ENCODE data around the gene HOXA13. TPM values are rescaled to one million over a fixed set of nuclear protein-coding genes. Genes with fewer than 3 reads are reported as not detected.

HOXA13 gene
- total and polyA plus RNA-seq, 4 donors = not detected

DNA sequence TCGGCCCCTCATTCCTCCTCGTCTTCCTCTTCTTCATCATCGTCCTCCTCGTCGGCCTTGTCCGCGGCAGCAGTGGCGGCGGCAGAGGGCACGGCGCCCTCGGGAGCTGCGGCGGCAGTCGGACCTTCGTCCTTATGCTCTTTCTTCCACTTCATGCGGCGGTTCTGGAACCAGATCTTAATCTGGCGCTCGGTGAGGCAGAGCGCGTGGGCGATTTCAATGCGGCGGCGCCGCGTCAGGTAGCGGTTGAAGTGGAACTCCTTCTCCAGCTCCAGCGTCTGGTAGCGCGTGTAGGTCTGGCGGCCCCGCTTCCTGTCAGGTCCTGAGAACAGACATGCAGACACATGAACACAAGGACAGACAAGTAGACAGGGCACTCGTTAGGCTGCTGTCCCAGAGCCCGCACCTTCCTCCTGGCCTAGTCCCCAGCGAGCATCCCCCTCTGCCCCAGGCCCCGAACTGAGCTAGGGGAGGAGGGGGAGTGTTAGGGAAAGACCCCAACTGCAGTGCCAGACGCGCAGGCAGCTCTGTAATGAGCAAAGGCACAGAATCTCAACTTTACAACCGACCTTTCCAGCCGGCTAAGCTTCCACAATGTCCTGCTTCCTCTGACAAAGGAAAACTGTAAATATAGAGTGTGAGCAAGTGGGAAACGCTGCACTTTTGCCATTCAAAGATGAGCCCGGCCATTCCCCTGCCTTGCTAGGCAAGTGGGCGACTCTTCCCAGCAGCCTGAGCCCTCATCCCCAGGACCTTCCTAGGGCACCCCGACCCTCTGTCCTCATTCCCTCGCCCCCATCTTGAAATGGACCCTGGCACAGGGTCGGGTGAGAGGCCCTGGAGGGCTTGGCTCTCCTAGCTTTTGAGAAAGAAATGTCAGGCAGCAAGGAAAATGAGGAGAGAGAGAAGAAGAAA is 44.7 kb downstream of the HOXA13 start:
- H3K4me1 ChIP-seq (ENCODE audit: control insufficient read depth in 5 of 5, insufficient read depth in 5 of 5, low read length in 5 of 5) = peaks cover 0 to 36% (median 4%) of the 10 kb centered on the region in 5 donors
- peak overlapping the region in 1 of 2 donors; percentile 21 for H3K27ac ChIP-seq (ENCODE audit: low read depth in 1 of 2, low read length in 1 of 2)
- H3K9me3 ChIP-seq (ENCODE audit: control insufficient read depth in 4 of 4, insufficient read depth in 3 of 4, low read length in 3 of 4) = no peaks in the 10 kb centered on the region
- TF ChIP-seq, protein P1, sequence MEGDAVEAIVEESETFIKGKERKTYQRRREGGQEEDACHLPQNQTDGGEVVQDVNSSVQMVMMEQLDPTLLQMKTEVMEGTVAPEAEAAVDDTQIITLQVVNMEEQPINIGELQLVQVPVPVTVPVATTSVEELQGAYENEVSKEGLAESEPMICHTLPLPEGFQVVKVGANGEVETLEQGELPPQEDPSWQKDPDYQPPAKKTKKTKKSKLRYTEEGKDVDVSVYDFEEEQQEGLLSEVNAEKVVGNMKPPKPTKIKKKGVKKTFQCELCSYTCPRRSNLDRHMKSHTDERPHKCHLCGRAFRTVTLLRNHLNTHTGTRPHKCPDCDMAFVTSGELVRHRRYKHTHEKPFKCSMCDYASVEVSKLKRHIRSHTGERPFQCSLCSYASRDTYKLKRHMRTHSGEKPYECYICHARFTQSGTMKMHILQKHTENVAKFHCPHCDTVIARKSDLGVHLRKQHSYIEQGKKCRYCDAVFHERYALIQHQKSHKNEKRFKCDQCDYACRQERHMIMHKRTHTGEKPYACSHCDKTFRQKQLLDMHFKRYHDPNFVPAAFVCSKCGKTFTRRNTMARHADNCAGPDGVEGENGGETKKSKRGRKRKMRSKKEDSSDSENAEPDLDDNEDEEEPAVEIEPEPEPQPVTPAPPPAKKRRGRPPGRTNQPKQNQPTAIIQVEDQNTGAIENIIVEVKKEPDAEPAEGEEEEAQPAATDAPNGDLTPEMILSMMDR (IDR thresholded peaks at IDR 0.05; ENCODE audit: control extremely low read depth, extremely low read depth) = no peak
- no peak overlapping the region for H3K4me3 ChIP-seq
- ATAC-seq (ENCODE audit: insufficient read depth, low FRiP score) (no peak), DNase-seq (peak in 1 of 3 donors; percentile 35)
- peak overlapping the region in 1 of 2 donors; percentile 33 for H3K9ac ChIP-seq (ENCODE audit: insufficient read depth in 1 of 2, low read length in 2 of 2)
- no peaks in the 10 kb centered on the region for H3K36me3 ChIP-seq (ENCODE audit: control insufficient read depth in 4 of 4, insufficient read depth in 4 of 4, low read length in 4 of 4)
- peaks cover 0 to 87% (median 59%) of the 10 kb centered on the region in 3 donors for H3K27me3 ChIP-seq (ENCODE audit: control insufficient read depth in 3 of 3, insufficient read depth in 3 of 3, low read length in 2 of 3)
- 21 to 35% methylated on average over 48 of the region's 48 CpGs for WGBS, 2 donors

DNA sequence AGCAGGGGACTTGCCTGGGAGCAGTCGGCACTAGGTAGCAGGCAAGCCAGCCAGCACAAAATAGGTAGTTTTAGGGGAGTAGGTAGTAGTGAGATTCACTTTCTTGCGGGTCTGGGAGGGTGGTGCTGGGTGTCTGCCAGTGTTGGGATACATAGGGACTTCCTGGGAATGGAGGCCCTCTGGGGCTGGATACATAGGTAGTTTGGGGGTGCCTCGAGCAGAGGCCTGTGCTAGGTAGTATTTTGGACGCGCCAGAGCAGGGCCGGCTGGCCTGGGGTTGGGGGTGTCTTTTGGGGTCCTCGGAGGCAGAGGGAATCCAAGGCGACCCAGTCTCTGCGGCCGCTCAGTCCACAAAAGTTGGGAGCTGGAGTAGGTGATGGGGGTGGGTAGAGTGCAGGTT is 45.5 kb downstream of the HOXA13 start:
- no peak overlapping the region for H3K9ac ChIP-seq (ENCODE audit: insufficient read depth in 1 of 2, low read length in 2 of 2)
- H3K4me1 ChIP-seq (ENCODE audit: control insufficient read depth in 5 of 5, insufficient read depth in 5 of 5, low read length in 5 of 5) = peaks cover 0 to 43% (median 4%) of the 10 kb centered on the region in 5 donors
- DNase-seq = no peak
- no peak overlapping the region for H3K4me3 ChIP-seq
- ATAC-seq (ENCODE audit: insufficient read depth, low FRiP score) = no peak
- no peaks in the 10 kb centered on the region for H3K9me3 ChIP-seq (ENCODE audit: control insufficient read depth in 4 of 4, insufficient read depth in 3 of 4, low read length in 3 of 4)
- TF ChIP-seq, protein P1 (IDR thresholded peaks at IDR 0.05; ENCODE audit: control extremely low read depth, extremely low read depth) = no peak
- H3K27ac ChIP-seq (ENCODE audit: low read depth in 1 of 2, low read length in 1 of 2) = no peak overlapping the region
- H3K27me3 ChIP-seq (ENCODE audit: control insufficient read depth in 3 of 3, insufficient read depth in 3 of 3, low read length in 2 of 3) = peaks cover 0 to 82% (median 51%) of the 10 kb centered on the region in 3 donors
- no peaks in the 10 kb centered on the region for H3K36me3 ChIP-seq (ENCODE audit: control insufficient read depth in 4 of 4, insufficient read depth in 4 of 4, low read length in 4 of 4)
- 64 to 65% methylated on average over 10 of the region's 10 CpGs for WGBS, 2 donors

DNA sequence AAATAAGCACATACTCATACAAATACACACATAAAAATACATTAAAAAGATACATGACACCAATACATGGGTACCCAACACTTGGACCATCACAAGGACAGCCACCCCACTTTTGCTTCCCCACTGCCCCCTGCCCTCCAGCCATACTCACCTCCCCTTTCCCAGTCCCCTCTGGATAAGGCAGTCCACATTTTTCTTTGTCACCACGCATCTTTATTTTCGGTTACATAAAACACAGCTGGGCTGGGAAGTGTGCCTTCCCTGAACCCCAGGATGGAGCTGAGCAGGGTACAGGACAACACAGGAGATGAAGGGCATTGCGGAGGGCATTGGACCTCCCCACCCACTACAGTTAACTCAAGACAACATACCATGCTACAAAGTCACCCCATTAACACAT is 46.4 kb downstream of the HOXA13 start:
- no peak for DNase-seq
- Histone ChIP-seq H3K9ac (ENCODE audit: insufficient read depth in 1 of 2, low read length in 2 of 2) (no peak overlapping the region), H3K27me3 (ENCODE audit: control insufficient read depth in 3 of 3, insufficient read depth in 3 of 3, low read length in 2 of 3) (peaks cover 0 to 82% (median 48%) of the 10 kb centered on the region in 3 donors), H3K9me3 (ENCODE audit: control insufficient read depth in 4 of 4, insufficient read depth in 3 of 4, low read length in 3 of 4) (peaks cover 0 to under 1% (median 0%) of the 10 kb centered on the region in 4 donors), H3K36me3 (ENCODE audit: control insufficient read depth in 4 of 4, insufficient read depth in 4 of 4, low read length in 4 of 4) (no peaks in the 10 kb centered on the region), H3K4me1 (ENCODE audit: control insufficient read depth in 5 of 5, insufficient read depth in 5 of 5, low read length in 5 of 5) (peaks cover 0 to 50% (median 4%) of the 10 kb centered on the region in 5 donors), H3K27ac (ENCODE audit: low read depth in 1 of 2, low read length in 1 of 2) (no peak overlapping the region), H3K4me3 (no peak overlapping the region)
- no peak for ATAC-seq (ENCODE audit: insufficient read depth, low FRiP score)
- 70 to 80% methylated on average over 3 of the region's 3 CpGs for WGBS, 2 donors
- TF ChIP-seq, protein P1 (IDR thresholded peaks at IDR 0.05; ENCODE audit: control extremely low read depth, extremely low read depth) = no peak

Data from lung (tissue), 12 donors.